Mesodermal cell (in vitro differentiated cells): ENCODE measurements around the gene TMCC3.

Experiments
- H3K27ac ChIP-seq: 2 replicates; pipeline ENCODE4 v1.7.0; 2013; ENCODE audit warnings: mild to moderate bottlenecking, low read depth, low read length, moderate library complexity; ENCODE audit not compliant: severe bottlenecking
- H3K36me3 ChIP-seq: 2 replicates; pipeline ENCODE4 v1.7.1; 2013; ENCODE audit warnings: mild to moderate bottlenecking, low read length, moderate library complexity; ENCODE audit not compliant: control insufficient read depth, insufficient read depth
- H3K4me1 ChIP-seq: one replicate; pipeline ENCODE4 v1.7.1; 2013; ENCODE audit warnings: mild to moderate bottlenecking, low read length; ENCODE audit not compliant: insufficient read depth, control insufficient read depth, poor library complexity, severe bottlenecking
- H3K4me3 ChIP-seq: 2 replicates; pipeline ENCODE4 v1.7.0; 2013; ENCODE audit warnings: low read length, control low read depth, mild to moderate bottlenecking; ENCODE audit not compliant: insufficient read depth, poor library complexity, severe bottlenecking; ENCODE audit errors: extremely low read depth
- H3K9me3 ChIP-seq: 2 replicates; pipeline ENCODE4 v1.7.1; 2013; ENCODE audit warnings: mild to moderate bottlenecking, low read length, moderate library complexity; ENCODE audit not compliant: control insufficient read depth
- WGBS, 2 experiments: methylation state at CpG; one replicate each; pipeline ENCODE4 v1.1.5; 2013; ENCODE audit warnings: missing lambda C conversion rate in 2 of 2; ENCODE audit not compliant: insufficient coverage in 2 of 2; 5-methylcytosine and 5-hydroxymethylcytosine counted together

The TMCC3 gene

DNA sequence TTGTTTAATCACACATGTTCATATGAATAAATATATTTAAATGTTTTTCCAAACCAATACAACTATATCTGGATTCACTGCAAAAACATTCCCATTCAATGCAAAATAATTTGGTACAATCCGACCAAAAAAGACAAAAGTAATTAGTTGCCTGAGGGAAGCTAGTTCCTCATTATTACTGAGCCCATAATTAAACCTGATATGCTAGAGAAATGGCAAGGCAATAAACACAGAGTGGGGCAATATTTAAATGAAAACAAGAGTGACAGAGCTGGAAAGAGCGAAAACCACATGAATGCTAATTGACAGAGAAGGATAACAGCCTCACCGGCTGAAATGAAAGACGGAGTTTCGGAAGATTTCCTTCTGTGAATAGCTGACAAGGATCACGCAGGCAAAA is 82.6 kb downstream of the TMCC3 start:
- H3K36me3 ChIP-seq, result no peaks in the 10 kb centered on the region
- no peaks in the 10 kb centered on the region for H3K9me3 ChIP-seq
- H3K4me1 ChIP-seq, result no peaks in the 10 kb centered on the region
- no peak overlapping the region for H3K4me3 ChIP-seq
- WGBS, 2 experiments, result 87 to 93% methylated on average over 5 of the region's 6 CpGs
- no peak overlapping the region for H3K27ac ChIP-seq

DNA sequence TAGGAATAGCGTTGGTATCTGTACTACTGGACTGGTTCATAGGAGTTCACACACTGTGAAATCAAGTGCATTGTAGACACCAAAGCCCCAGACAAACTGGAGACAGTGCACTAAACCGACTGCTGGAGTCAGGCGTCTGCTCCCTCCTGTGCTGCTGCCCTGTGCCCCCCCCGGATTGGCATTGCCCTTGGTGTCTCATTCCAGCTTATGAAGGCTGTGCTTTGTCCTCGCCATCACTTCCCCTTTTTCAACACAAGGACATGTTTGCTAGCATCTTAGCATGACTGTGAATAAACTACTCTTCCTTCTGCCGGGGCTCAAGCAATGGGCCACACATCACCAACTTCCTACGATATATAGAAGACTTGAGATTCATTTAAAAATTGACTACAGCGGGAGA is 84.0 kb downstream of the TMCC3 start:
- H3K4me3 ChIP-seq, result no peak overlapping the region
- 88 to 95% methylated on average over 4 to 6 of the region's 8 CpGs for WGBS, 2 experiments
- no peaks in the 10 kb centered on the region for H3K9me3 ChIP-seq
- H3K36me3 ChIP-seq, result no peaks in the 10 kb centered on the region
- no peak overlapping the region for H3K27ac ChIP-seq
- no peaks in the 10 kb centered on the region for H3K4me1 ChIP-seq

DNA sequence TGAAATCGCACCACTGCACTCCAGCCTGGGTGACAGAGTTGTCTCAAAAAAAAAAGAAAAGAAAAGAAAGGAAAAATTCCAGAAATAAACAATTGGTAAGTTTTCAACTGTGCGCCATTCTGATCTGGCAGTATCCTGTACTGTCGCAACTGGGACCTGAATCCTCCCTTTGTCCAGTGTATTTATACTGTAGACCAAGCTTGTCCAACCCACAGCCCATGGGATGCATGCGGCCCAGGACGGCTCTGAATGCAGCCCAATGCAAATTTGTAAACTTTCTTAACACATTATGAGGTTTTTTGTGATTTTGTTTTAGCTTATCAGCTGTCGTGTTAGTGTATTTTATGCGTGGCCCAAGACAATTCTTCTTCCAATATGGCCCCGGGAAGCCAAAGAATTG is 84.7 kb downstream of the TMCC3 start:
- H3K4me3 ChIP-seq, result no peak overlapping the region
- H3K9me3 ChIP-seq, result no peaks in the 10 kb centered on the region

DNA sequence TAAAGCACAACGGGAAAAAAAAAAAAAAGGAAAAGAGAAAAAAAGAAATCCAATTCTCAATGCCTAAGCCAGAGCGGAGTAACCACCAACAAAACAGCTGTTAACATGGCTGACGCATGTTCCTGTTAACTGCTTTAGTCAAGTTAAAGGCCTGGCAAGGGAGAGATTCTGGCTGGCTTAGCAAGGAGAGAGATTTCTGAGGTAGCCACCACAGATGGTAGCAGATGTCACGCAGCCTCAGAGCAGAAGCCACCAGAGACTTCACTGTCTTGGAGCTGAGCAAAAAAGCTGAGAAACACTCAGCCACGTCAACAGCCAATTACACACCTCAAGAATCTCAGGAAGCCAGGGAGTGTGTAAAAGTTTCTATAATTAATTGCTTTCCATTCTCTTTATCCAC is 87.1 kb downstream of the TMCC3 start:
- WGBS, 2 experiments, result 97 to 100% methylated on average over 1 to 3 of the region's 5 CpGs
- no peaks in the 10 kb centered on the region for H3K36me3 ChIP-seq
- no peaks in the 10 kb centered on the region for H3K4me1 ChIP-seq
- no peaks in the 10 kb centered on the region for H3K9me3 ChIP-seq
- no peak overlapping the region for H3K4me3 ChIP-seq
- no peak overlapping the region for H3K27ac ChIP-seq

More for the DNA sequence above, 84.7 kb downstream of the TMCC3 start:
- Histone ChIP-seq H3K36me3 (no peaks in the 10 kb centered on the region), H3K4me1 (no peaks in the 10 kb centered on the region), H3K27ac (no peak overlapping the region)
- 95% methylated on average over 2 to 4 of the region's 8 CpGs for WGBS, 2 experiments

DNA sequence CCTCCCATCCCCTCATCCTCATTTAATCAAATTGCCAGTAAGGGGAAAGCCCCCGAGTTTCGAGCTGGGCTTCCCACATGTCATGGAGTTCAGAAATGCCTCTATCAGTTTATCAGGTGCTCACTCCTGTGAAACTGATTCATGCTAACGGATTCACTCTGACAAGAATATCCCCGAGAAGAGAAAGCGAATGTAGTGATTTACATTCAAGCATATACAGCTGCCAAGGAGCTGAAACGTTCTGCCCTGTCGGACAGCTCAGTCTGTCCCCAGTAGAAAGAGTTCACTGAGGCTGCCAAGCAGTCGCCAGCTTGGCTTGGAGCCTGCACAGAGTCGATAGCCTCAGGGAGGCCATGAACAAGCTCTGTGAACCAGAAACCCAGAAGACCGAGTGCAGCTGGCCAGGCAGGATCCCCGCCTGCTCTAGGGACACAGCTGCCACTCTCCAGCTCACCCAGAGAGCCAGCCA is 88.4 kb downstream of the TMCC3 start:
- Histone ChIP-seq H3K4me1 (no peaks in the 10 kb centered on the region), H3K9me3 (no peaks in the 10 kb centered on the region)
- 88 to 90% methylated on average over 11 of the region's 11 CpGs for WGBS, 2 experiments

DNA sequence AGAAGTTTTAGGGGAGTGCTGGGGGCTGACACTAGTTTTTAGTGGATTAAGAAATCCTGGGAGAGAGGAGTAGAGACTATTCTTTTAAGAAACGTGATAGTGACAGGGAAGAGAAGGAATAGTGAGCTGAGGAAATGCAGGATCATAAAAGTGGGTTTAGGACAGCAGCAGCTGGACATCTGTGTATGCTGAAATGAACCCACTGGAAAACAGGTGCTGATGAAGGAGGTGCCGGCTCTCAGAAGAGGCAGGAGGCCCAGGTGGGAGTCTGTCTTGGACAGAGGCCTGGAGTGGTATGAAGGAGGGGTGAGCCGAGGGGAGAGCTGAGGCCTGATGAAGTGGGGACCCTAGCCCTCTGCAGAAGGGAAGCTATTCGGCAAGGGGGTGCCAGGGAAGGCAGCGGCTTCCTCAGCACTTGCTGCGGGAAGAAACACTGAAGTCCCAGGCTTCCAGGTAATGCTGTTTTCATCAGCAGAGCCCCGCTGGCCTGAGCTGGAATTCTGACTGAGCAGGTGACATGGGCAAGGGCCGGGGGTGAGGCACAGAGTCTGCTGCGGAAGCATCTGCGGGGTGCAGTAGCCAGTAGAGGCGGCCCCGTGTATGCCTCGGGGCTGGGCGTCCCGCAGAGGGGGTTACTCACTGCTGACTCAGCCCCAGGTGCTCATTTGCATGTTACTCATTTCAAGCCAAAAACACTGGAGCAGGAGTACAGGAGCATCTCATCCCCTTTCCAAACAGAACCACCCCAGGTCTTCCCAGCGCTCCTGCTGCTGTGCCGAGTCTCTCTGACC is 89.7 kb downstream of the TMCC3 start:
- no peaks in the 10 kb centered on the region for H3K9me3 ChIP-seq
- H3K4me1 ChIP-seq, result no peaks in the 10 kb centered on the region
- H3K4me3 ChIP-seq, result no peak overlapping the region
- 19 to 23% methylated on average over 9 to 14 of the region's 17 CpGs for WGBS, 2 experiments
- H3K27ac ChIP-seq, result no peak overlapping the region
- no peaks in the 10 kb centered on the region for H3K36me3 ChIP-seq

More for the DNA sequence above, 88.4 kb downstream of the TMCC3 start:
- Histone ChIP-seq H3K4me3 (no peak overlapping the region), H3K27ac (no peak overlapping the region), H3K36me3 (no peaks in the 10 kb centered on the region)

DNA sequence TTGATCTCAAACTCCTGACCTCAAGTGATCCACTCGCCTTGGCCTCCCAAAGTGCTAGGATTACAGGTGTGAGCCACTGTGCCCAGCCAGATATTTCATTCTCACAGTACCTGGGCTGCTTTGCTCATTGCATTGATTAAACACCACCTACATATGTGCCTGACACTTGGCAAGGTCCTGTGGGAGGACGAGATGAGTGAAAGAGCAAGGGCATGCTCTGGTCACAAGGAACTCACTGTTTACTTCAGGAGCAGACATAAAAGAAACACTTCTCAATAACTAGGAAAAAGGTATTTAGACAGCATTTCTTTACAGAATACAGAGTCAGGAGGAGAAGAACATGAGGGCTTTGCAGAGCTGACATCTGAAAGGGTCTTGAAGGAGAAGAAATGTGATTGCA is 91.7 kb downstream of the TMCC3 start:
- no peaks in the 10 kb centered on the region for H3K4me1 ChIP-seq
- H3K36me3 ChIP-seq, result no peaks in the 10 kb centered on the region
- WGBS, 2 experiments, result 70 to 100% methylated on average over 1 to 2 of the region's 2 CpGs
- no peak overlapping the region for H3K27ac ChIP-seq
- no peak overlapping the region for H3K4me3 ChIP-seq
- no peaks in the 10 kb centered on the region for H3K9me3 ChIP-seq

DNA sequence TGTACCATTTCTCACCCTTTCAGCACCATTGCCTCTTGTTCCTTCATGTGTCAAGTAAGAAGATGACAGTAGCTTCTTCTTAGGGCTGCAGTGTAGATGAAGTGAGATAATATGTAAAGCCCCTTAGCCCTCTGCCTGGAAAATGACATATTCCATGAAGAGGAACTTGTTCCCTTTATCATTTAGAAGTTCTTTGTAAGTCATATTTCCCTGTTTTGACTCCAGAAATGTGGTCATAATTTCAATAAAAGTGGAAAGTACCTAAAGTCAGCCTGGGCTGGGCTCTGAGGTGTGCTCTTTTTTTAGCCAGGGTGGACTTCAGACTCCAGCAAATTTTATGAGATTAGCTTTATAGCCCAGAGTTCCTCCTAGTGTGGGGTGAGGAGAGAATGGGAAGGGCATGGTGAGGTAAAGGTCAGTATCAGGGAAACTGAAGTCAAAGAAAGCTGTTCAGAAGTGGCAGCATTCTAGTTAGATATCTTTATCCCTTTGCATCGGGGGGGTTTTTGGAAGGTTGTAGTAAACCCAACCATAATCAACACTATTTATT is 92.5 kb downstream of the TMCC3 start:
- Histone ChIP-seq H3K9me3 (no peaks in the 10 kb centered on the region), H3K36me3 (no peaks in the 10 kb centered on the region), H3K4me3 (no peak overlapping the region), H3K4me1 (no peaks in the 10 kb centered on the region), H3K27ac (no peak overlapping the region)
- WGBS, 2 experiments, result no CpG with 5 or more reads among the region's 1 CpG

DNA sequence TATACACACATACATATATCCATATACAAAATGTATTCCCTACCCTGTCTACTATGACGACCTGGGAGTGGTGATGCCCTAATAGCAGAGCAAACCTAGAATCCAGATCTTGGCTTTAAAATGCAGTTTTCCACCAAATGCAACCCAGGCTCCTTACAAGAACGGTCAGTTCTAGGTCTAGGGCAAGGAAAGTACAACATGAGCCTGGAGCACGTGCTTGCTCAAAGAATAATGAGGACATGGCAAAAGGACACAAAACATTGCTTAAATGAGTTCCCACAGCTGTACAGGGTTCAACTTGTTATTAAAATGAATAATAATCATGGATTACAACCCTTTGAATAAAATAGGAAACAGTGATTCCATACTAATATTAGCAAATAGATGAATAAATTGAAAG is 94.7 kb downstream of the TMCC3 start:
- no peak overlapping the region for H3K27ac ChIP-seq
- H3K4me3 ChIP-seq, result no peak overlapping the region
- no peaks in the 10 kb centered on the region for H3K9me3 ChIP-seq
- 94 to 100% methylated on average over 2 to 3 of the region's 3 CpGs for WGBS, 2 experiments
- no peaks in the 10 kb centered on the region for H3K4me1 ChIP-seq
- H3K36me3 ChIP-seq, result no peaks in the 10 kb centered on the region

DNA sequence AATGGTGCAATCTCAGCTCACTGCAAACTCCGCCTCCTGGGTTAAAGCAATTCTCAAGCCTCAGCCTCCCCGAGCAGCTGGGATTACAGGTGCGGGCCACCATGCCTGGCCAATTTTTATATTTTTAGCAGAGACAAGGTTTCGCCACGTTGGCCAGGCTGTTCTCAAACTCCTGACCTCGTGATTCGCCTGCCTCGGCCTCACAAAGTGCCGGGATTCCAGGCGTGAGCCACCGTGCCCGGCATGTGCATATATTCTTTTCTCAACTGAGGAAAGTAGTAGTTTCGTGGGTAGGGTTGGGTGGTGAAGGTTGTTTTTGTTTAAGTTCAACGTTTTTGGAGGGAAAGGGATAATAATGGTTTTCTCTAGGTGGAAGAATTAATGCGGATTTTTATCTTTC is 96.5 kb downstream of the TMCC3 start:
- Histone ChIP-seq H3K36me3 (no peaks in the 10 kb centered on the region), H3K9me3 (no peaks in the 10 kb centered on the region), H3K27ac (no peak overlapping the region), H3K4me3 (no peak overlapping the region), H3K4me1 (no peaks in the 10 kb centered on the region)
- WGBS, 2 experiments, result 90 to 91% methylated on average over 9 to 12 of the region's 15 CpGs

DNA sequence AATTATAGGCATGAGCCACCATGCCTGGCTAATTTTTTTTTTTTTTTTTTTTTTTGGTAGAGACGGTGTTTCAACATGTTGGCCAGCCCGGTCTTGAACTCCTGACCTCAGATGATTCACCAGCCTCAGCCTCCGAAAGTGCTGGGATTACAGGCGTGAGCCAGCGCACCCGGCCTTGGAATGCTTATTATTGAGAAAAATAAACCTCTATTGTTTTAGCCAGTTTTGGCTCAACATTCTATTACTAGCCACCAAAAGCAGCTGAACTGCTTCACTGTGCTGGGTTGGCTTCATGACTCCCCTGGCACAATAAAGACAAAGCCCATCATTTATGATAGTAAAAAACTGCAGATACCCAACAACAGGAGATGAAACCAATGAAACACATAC is 97.2 kb downstream of the TMCC3 start:
- Histone ChIP-seq H3K36me3 (no peaks in the 10 kb centered on the region), H3K27ac (no peak overlapping the region), H3K4me3 (no peak overlapping the region), H3K9me3 (no peaks in the 10 kb centered on the region), H3K4me1 (no peaks in the 10 kb centered on the region)
- WGBS, 2 experiments, result 100% methylated on average over 3 of the region's 6 CpGs; no CpG with 5 or more reads in 1 of the 2 experiments
